ENCODE results near the gene MRPL20.
"Not testable (repeated sequence)": the region's sequence is repeated elsewhere in the genome, so short reads cannot be mapped to it uniquely, and the experiment has no call there.

GRCh38 chr1:1456683-1457255 is 49.7 kb upstream of the MRPL20 start:
- not testable (repeated sequence) for TF ChIP-seq EZH2 (IDR thresholded peaks at IDR 0.05; ENCODE audit: low read length, missing control alignments); CTCF (conservative IDR thresholded peaks at IDR 0.05 in 1 of 2, IDR thresholded peaks at IDR 0.05 in 1 of 2; ENCODE audit: low read depth in 1 of 2, low read length in 2 of 2)

Measured in fibroblast of lung (primary cell).